ENCODE data around the gene ACVR1C.
A peak's percentile ranks its signal among the peaks of the same experiment; 100 is the strongest.

ACVR1C gene

DNA sequence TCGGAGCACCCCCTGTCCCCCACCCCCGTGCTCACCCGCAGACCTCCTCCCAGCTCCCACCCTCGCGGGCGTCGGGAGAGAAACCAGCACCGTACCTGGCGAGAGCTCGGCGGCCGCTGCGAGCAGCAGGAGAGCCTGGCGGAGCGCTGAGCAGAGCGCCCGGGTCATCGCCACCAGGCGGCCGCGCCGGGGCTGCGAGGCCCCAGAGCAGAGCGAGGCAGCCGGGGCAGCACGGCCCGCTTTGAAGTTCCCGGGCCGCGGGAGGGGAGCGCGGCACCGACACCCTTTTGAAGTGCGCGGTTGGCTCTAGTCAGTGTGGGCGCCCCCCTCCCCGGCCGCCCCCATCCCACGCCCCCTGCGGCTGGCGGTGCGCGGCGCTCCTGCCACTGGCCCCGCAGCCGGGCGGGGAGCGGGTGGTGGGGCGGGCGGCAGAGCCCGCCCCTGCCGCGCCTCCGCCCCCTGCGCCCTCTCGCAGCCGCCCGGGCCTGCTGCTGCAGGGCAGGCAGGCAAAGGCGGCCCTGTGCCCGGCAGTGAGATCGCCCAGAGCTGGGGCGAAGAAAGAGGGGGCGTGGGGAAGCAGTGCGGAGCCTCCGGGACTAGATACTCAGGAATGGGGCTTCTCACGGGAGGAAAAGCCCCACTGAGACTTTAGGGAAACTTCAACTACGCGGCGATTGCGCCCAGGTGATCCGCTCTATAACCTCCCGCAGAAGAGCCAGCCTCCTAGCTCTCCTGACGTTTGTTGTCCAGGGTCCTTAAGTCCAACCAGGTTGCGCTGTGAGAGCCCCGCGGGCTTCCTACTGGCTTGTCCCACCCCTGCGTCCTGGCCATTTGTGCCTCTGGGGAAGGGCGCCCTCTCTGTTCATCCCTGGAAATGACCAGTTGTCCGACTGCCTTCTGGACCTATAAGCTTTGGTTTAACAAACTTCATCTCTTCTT, at the start of gene ACVR1C:
ACVR1C (minus strand) TSS at position 388 of the 939 bp plus-strand sequence; CDS start at position 168, 220 bp downstream.
- DNase-seq (ENCODE audit: low read depth in 3 of 3): peak; percentile 20 to 57 (median 27)

DNA sequence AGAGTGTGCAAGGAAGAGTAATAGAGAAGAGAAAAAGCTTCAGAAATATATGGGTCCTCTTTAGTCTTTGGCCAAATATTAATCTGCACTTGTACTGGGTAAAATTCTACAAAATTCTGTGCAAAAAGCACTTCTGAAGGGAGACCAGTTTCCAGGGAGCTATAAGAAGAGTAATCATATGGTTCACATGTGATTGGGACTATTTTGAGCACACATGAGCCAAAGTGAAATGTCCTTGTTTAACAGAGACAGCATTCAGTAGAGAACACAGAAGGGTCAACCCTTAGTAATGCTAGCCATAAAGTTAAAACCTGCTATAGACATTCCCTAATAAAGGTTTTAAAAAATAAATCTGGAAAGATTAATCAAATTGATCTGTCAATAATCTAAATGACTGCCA, 49.3 kb upstream of the ACVR1C start:
- DNase-seq (ENCODE audit: low read depth in 3 of 3): no peak

DNA sequence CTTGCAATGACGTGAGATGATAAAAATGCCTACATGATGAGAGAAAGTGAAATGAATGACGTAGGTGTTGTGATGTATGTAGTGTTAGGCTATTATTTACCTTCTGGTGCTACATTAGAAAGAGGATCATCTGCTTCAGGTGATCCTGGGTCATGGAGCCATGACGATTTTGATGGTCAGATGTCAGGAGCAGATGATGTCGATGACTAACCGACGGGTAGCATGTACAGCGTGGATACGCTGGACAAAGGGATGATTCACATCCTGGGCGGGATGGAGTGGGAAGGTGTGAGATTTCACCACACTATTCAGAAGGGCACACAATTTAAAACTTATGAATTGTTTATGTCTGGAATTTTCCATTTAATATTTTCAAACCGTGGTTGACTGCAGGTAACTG, 43.5 kb upstream of the ACVR1C start:
- no peak for DNase-seq (ENCODE audit: low read depth in 3 of 3)

DNA sequence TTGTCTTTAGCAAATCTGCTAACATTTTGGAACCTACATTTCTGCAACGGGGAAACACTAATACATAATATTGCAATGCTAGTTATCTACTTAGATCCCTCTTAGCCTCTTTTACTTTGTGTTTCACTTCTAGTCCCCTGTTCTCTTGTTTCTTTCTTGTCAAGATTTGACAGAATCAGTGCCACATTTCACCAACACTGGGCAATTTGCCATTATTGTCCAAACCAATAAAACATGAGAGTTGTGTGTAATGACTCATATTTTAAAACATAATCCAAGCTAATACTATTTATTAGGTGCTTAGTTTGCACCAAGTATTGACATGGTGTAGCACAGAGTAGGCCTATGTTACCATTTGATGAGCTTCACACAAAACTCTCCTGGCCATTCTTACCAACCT, 33.7 kb upstream of the ACVR1C start:
- DNase-seq (ENCODE audit: low read depth in 3 of 3): no peak

DNA sequence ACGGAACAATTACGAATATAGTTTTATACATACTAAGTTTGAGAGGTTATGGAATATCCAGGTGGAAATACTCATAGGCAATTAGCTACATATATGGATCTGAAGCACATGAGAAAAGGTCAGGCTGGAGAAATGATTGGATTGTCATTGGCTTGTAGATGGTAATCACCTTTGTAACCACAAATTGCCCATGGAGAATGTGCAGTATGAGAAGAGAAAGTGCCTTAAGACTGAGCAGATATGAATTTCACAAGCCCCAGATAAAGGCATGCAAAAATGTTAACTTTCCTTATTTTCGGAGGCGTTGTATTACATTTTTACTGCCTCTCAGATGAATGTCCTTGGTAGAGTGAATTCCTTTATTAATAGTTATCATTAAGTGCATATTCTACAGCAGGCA, 33.1 kb upstream of the ACVR1C start:
- no peak for DNase-seq (ENCODE audit: low read depth in 3 of 3)

DNA sequence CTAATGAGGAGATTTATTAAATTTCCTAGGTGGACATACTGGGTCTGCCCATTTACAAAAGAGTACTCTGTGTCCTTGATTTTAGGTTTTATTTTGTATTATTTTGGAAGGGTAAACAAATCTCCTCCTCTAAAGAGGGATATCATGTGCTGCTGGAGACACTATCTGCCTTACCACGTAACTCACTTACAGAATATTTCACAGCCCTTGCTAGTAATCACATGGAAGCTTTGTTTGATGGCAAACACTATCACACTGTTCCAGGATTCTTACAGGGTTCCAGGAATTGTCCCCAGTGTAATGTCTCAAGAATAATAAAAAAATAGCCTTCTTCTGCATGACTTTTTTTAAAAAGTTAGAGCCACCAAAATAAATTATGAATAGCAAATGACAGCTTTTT, 29.2 kb upstream of the ACVR1C start:
- no peak for DNase-seq (ENCODE audit: low read depth in 3 of 3)

DNA sequence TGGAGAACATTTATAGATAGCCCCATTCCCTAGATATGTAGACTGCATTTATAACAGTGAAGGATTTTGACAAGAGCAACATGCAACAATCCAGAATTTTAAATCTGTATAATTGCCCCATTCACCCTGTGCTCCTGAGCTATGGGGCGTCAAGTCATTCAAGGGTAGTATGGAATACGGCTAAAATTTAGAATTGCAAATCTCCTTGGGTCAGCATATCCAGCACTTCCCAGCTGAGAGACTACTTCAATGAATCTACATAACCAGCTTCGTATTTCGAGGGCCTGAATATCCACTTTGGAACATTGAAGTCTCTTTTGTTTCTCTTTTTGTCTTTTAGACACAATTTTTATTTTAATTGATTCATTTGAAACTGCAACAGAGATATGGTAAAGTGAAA, 28.4 kb upstream of the ACVR1C start:
- no peak for DNase-seq (ENCODE audit: low read depth in 3 of 3)

DNA sequence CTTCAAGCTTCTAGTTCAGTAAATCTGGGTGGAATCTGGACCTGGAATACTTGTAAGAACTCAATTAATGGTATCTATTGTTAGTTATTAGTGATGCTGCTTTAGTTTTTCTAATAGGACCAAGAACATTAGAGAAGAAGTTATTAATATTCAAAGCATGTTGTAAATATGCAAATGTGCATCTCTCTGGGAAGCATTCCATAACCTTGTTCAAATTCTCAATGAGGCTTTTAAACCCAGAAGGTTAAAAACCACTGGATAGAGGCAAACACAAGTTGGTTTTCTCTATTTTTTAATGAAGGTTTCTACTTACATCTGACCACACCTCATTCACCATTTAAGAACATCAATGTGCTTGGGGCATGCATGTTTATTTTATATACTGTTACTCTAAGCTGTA, 16.1 kb upstream of the ACVR1C start:
- no peak for DNase-seq (ENCODE audit: low read depth in 3 of 3)

DNA sequence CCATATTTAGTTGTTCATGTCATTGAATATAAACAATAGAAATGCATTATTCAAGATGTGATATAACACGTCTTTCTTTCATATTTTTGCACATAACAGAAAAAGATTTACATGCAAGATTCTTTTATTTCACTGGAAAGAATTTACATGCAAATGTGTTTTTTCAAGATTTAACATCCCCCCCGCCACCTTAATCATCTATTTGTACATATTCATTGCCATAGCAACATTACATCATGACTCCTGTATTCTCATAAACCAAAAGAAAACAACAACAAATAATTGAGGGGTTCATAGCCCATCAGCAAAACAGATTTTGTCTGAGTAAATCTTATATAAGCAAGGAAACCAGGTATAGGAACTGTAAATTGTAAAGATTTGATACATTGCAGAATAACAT, 3.2 kb upstream of the ACVR1C start:
- DNase-seq (ENCODE audit: low read depth in 3 of 3): no peak

DNA sequence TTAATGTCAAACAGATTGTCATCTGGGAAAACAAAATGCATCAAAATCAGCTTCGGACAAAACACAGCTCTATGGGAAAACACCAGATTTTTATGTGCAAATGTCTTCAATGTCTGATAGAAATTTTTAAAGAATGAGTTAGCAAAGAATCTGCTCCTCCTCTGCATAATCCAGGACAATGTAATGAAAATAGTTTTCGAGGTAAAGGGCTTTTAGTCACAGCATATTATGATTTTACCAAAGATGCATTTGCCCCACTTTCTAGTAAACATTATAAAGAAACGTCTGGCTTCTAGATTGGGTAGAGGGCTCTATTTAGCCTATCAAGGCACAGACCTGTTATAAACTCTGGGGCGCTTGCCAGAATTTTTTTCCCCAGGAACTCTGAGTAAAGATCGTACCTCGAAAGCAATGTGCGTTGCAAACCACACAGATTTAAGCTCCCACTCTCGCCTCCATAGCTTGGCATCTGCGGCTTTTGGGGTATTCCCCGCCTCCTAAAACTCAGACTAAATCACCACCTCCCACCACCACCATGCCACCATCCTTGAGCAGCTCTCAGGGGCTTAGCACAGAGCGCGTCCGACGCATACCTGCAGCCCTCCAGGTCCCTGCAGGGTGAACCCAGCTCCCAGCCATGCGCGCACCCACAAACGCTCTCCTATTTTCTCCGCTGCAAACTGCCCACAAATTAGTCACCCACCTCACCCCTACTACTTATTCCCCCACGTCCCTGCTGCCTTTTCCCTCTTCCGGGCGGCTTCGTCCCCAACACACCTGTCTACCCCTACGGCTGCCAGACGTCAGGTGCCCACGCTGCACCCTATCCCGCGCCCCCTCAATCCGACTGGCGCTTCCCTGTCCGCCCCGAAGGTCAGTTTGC, 829 bp downstream of the ACVR1C start:
- DNase-seq (ENCODE audit: low read depth in 3 of 3): peak; percentile 10 to 36 (median 15)

DNA sequence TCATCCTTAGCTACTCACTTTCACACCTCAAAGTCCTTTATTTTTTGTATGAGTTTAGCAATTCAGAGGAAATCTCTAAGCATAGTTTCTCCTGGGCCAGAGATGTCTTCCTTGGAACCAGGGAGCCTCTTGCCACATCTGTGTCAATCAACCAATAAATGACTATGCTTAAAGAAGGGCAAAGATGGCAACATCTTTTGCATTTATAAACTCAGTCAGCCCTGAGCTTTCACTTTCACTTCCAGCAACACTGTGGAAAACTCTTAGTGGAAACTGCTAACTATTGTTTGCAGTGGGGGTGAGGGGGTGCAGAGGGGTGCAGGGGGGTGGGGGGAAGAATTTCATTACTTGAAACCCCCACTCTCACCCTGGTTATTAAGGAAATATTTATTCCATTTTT, 3.4 kb downstream of the ACVR1C start:
- DNase-seq (ENCODE audit: low read depth in 3 of 3): no peak

DNA sequence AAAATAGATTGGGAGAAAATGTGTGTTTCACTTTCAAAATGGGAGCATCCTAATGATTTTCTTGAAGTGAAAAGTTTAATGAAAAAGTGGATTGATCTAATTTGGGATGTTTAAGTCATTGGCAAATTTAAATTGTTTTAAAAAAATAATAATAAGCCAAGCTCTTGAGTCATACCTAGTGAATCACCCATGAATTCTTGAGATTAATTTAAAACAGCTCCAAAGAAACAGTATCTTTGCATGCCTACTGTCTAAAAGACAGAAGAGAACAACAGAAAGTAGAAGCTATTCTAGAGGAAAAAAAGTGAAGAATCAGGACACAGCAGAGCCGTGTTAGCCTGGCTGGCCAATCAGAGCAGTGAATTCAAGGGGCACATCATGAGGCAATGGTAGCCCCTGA, 7.7 kb downstream of the ACVR1C start:
- DNase-seq (ENCODE audit: low read depth in 3 of 3): no peak

DNA sequence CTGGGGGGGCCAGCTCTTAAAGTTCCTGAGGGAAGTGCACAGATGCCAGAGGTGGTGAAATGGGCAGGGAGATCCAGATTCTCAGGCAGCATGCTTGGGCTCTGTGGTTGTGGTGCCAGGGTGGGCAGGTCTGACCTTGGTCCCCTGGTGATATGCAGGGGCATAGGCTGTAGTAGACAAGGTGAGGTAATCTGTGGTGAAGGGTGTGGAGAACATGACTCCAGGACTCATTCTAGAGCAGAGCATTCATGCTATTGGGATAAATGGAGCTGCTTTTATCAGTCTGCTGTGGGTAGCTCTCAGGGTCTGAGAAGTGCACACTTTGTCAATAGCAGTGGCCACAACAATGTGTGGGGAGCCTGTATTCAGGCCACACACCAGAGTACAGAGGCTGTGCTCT, 16.9 kb downstream of the ACVR1C start:
- no peak for DNase-seq (ENCODE audit: low read depth in 3 of 3)

DNA sequence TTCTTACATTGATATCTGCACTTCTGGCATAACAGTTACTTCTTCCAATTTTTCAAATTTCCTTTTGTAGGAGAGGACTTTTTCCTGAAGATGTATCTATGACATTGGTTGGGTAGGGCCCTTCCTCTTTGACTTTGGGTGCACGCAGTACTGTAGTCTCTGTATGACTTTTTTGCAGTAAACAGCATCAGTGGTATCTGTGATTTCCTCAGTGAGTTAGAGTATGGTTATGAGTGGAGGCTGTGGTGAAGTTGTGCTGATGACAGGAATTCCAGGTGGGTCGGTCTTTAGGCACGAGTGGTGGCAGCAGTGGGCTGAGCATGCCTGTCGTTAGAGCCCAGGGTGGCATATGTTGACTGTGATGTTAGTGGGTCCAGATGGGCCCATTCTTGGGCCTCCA, 17.6 kb downstream of the ACVR1C start:
- no peak for DNase-seq (ENCODE audit: low read depth in 3 of 3)

DNA sequence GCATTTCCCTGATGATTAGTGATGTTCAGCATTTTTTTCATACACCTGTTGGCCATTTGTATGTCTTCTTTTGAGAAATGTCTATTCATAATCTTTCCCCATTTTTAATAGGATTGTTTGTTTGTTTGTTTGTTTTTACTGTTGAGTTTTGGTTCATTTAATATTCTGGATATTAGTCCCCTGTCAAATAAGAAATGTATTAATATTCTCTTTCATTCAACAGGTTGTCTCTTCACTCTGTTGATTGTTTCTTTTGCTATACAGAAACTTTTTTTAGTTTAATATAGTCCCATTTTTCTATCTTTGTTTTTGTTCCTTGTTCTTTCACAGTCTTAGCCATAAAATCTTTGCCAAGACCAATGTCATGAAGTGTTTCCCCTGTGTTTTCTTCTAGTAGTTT, 22.1 kb downstream of the ACVR1C start:
- DNase-seq (ENCODE audit: low read depth in 3 of 3): no peak

DNA sequence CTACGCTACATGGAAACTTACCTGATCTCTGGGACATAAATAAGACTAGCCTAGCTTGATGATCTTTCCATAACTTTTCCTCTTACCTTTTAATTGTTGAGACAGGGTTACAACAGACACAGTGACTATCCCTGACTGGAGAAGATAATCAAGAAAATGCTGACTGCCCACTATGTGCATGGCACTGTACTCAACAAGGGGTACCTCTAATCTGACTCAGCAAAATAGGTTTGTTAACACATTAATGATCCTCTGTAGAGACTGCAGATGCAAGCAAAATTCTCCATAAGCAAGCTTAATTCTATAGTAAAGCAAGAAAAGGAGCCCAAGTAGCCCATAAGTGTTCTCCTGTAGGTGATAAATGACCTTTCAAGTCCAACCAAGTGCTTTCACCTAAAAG, 25.5 kb downstream of the ACVR1C start:
- DNase-seq (ENCODE audit: low read depth in 3 of 3): no peak

DNA sequence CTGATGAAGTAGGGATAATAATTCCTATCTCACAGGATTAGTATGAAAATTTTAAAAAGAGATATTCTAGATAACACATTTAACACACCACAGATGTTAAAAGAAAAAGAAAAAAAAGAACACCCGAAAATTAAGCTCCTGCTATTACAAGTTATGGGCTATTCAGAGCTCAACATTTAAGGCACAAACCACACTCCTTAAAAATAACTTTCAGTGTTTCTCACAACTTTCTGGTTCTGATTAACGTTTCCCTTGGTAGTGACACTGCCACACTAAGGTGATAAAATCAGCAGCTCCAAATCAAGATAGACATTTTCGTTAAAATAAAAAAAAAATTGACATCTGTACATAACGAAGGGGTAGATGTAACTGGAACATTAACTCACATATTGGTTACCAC, 26.9 kb downstream of the ACVR1C start:
- no peak for DNase-seq (ENCODE audit: low read depth in 3 of 3)

DNA sequence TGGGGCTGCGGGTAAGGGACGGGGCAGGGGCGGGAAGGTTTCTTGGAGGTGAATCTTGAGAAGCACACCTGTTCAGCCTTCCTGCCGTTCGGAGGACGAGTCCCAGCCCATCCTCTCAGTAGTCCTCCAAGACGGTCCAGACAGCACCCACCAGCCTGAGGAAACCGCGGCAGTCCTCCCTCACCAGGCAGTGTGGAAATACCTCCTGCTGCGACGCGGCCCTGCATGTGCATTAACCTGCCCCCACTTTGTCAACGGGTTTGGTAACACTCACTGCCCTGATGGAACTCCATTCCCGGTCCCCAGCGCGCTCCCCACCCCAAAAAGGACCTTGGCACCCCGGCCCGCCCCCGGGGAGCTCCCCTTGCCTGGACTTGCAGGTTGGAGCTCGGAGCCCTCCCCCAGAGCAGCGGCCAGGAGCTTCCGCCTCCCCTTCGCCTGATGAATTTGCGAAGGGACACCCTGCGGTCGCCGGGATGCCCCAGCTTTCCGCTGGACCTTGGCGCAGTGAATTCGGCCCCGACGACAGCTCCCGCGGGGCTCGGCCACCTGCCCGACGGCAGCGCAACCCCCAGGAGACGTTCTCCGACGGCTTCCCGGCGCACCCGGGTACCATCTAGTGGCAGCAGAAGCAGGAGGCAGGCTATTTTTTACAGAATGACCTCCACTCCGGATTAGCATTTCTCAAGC, 31.5 kb downstream of the ACVR1C start:
- peak; percentile 15 to 53 (median 41) for DNase-seq (ENCODE audit: low read depth in 3 of 3)

DNA sequence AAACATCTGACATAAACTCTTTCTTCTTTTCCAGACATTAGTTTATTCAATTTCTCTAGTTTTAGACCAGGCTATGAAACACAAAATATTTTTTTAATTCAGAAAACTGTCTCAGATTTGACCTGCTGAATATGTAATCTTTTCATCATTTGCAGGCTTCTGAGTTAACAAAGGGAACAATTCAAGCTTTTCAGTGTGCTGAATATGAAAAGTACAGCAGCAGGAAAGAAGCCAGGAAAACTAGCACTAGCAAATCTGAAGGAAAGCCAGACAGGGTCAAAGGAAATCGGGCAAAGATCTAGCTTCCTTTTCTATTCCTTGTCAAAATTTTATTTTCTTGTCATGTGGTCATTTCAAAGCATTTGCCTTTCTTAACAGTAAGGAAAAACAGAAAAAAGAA, 35.3 kb downstream of the ACVR1C start:
- no peak for DNase-seq (ENCODE audit: low read depth in 3 of 3)

DNA sequence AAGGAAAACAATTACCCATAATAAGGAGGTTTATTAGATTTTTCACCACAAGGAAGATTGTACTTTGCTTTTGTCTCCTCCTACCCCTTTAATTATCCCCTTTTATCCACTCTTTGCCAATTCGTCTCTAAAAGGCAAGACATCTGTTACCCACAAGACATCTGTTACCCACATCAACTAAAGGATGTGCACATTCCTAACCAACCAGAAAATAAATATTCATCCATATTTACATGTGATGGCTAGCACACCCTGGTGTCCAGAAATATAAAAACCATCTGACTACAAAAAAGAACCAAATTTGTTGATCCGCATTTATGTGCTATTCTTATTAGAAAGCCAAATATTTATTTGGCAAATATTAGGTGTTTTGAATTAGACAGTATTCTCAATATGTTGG, 35.7 kb downstream of the ACVR1C start:
- DNase-seq (ENCODE audit: low read depth in 3 of 3): no peak

DNA sequence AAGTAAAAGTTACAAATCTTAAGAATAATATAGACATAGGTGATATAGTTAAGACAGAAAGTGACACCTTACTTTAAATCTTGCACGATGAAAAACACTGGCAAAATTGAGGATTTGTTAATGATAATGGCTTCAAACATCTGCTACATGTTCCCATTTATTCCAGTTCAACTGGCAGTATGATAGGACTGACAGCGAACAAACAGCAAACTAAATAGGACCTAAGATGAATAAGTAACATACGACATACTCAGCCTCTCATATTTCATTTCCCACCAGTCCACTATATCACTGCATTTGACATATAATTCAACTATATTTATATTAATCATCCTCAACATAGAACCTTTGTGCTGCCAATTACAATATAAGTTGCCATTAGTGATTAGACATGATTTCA, 36.3 kb downstream of the ACVR1C start:
- no peak for DNase-seq (ENCODE audit: low read depth in 3 of 3)

DNA sequence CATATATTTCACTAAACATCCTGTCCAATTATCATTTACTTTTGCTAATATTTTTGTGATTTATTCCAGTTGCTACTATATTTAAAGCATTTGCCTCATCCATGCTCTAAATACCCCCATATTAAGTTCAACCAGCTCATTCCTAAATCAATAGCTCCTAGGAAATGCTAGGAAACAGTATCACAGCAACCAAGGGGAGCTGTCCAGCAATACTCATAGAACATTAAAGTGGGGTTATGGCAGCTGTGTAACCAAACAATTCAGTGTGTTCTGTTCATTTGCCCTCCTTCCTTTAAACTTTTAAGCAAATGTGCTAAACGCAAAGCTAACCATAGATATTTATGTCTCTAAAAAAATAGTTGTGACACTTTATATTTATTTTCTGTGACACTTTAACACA, 41.1 kb downstream of the ACVR1C start:
- no peak for DNase-seq (ENCODE audit: low read depth in 3 of 3)

Data from stimulated activated CD4-positive, alpha-beta T cell treated with anti-CD3 and anti-CD28 coated beads, TNF-alpha, amount 100 ng/mL, for 48 hours (primary cell).